GM12873 (cell line): ENCODE data around the gene MAML1.

Experiments used
- CTCF ChIP-seq: IDR thresholded peaks from 2 replicates; pipeline ENCODE4 v1.5.1; 2012; ENCODE audit warnings: low read depth, mild to moderate bottlenecking, moderate library complexity, low read length, control low read depth; ENCODE audit not compliant: insufficient read depth; ENCODE audit errors: missing control alignments

Gene MAML1

GRCh38 chr5:179791881-179792611, 59.4 kb downstream of the MAML1 start:
- TF ChIP-seq CTCF = no peak

- TF ChIP-seq CTCF = no peak
Measured at GRCh38 chr5:179792612-179793467, 60.2 kb downstream of the MAML1 start.

GRCh38 chr5:179793468-179794139, 61.0 kb downstream of the MAML1 start, which contains the start of gene LTC4S:
Gene LTC4S (plus strand): TSS chr5:179793986. CDS start chr5:179794081, 95 bp downstream.
- no peak for TF ChIP-seq CTCF

- no peak for TF ChIP-seq CTCF
Measured at GRCh38 chr5:179794171-179794570, 61.5 kb downstream of the MAML1 start.

- TF ChIP-seq CTCF = no peak
Measured at GRCh38 chr5:179794575-179794974, 62.0 kb downstream of the MAML1 start.

GRCh38 chr5:179795049-179795862, 62.6 kb downstream of the MAML1 start:
- TF ChIP-seq CTCF = no peak
